ENCODE measurements around the gene TM7SF3. TPM values are rescaled to one million over a fixed set of nuclear protein-coding genes. Genes with fewer than 3 reads are reported as not detected.

The TM7SF3 gene
- total RNA-seq, 1 donor from 2014 or later = 80.0 TPM

GRCh38 chr12:27060740-27061139 is 46.6 kb upstream of the TM7SF3 start:
- H3K36me3 ChIP-seq = no peaks in the 10 kb centered on the region
- TF ChIP-seq EZH2phosphoT487 (IDR thresholded peaks at IDR 0.05) (no peak), EZH2 (IDR thresholded peaks at IDR 0.05) (no peak), CTCF (IDR thresholded peaks at IDR 0.05) (no peak)
- H3K79me2 ChIP-seq (ENCODE audit: low read depth) = no peaks in the 10 kb centered on the region
- no peak overlapping the region for H2AFZ ChIP-seq (replicated peaks)
- H3K9ac ChIP-seq = no peak overlapping the region
- no peaks in the 10 kb centered on the region for H3K4me1 ChIP-seq
- Mint-ChIP-seq H3K4me1 (no peaks in the 10 kb centered on the region), H3K9me3 (no peaks in the 10 kb centered on the region), H3K36me3 (no peaks in the 10 kb centered on the region), H3K4me3 (no peak overlapping the region), H3K27ac (no peak overlapping the region), H3K27me3 (ENCODE audit: insufficient read depth, low read depth) (no peaks in the 10 kb centered on the region)
- H3K9me3 ChIP-seq (ENCODE audit: low read depth) = no peaks in the 10 kb centered on the region
- H3K27me3 ChIP-seq = no peaks in the 10 kb centered on the region
- no peaks in the 10 kb centered on the region for H3F3A ChIP-seq (ENCODE audit: low read depth)
- no peak for DNase-seq (ENCODE audit: low spot score)
- no peak overlapping the region for H3K4me3 ChIP-seq
- no peak overlapping the region for H3K27ac ChIP-seq
- no peak overlapping the region for H3K4me2 ChIP-seq
- H4K20me1 ChIP-seq (ENCODE audit: low read depth) = no peaks in the 10 kb centered on the region

- Histone ChIP-seq H3K9me3 (ENCODE audit: low read depth) (no peaks in the 10 kb centered on the region), H3K4me1 (no peaks in the 10 kb centered on the region), H3K27ac (no peak overlapping the region), H3K36me3 (no peaks in the 10 kb centered on the region), H3K9ac (no peak overlapping the region), H3K27me3 (no peaks in the 10 kb centered on the region), H2AFZ (replicated peaks) (no peak overlapping the region), H3K79me2 (ENCODE audit: low read depth) (no peaks in the 10 kb centered on the region), H3K4me3 (no peak overlapping the region), H4K20me1 (ENCODE audit: low read depth) (no peaks in the 10 kb centered on the region), H3K4me2 (no peak overlapping the region), H3F3A (ENCODE audit: low read depth) (no peaks in the 10 kb centered on the region)
- Mint-ChIP-seq H3K9me3 (no peaks in the 10 kb centered on the region), H3K4me1 (no peaks in the 10 kb centered on the region), H3K36me3 (no peaks in the 10 kb centered on the region), H3K27me3 (ENCODE audit: insufficient read depth, low read depth) (no peaks in the 10 kb centered on the region), H3K27ac (no peak overlapping the region), H3K4me3 (no peak overlapping the region)
- TF ChIP-seq CTCF (IDR thresholded peaks at IDR 0.05) (no peak), EZH2phosphoT487 (IDR thresholded peaks at IDR 0.05) (no peak), EZH2 (IDR thresholded peaks at IDR 0.05) (no peak)
- DNase-seq (ENCODE audit: low spot score) = no peak
Measured at GRCh38 chr12:27057543-27057942, 43.4 kb upstream of the TM7SF3 start.

- Mint-ChIP-seq H3K27ac (no peak overlapping the region), H3K27me3 (ENCODE audit: insufficient read depth, low read depth) (no peaks in the 10 kb centered on the region), H3K36me3 (no peaks in the 10 kb centered on the region), H3K4me3 (no peak overlapping the region), H3K4me1 (no peaks in the 10 kb centered on the region), H3K9me3 (no peaks in the 10 kb centered on the region)
- no peak overlapping the region for H3K4me2 ChIP-seq
- DNase-seq (ENCODE audit: low spot score) = no peak
- no peak for TF ChIP-seq EZH2phosphoT487 (IDR thresholded peaks at IDR 0.05)
- no peak for TF ChIP-seq CTCF (IDR thresholded peaks at IDR 0.05)
- TF ChIP-seq EZH2 (IDR thresholded peaks at IDR 0.05) = no peak
- no peak overlapping the region for H3K9ac ChIP-seq
- no peak overlapping the region for H2AFZ ChIP-seq (replicated peaks)
- H3K27me3 ChIP-seq = no peaks in the 10 kb centered on the region
- H3K4me3 ChIP-seq = no peak overlapping the region
- no peak overlapping the region for H3K27ac ChIP-seq
- H3K79me2 ChIP-seq (ENCODE audit: low read depth) = no peaks in the 10 kb centered on the region
- H3K9me3 ChIP-seq (ENCODE audit: low read depth) = no peaks in the 10 kb centered on the region
- no peaks in the 10 kb centered on the region for H4K20me1 ChIP-seq (ENCODE audit: low read depth)
- no peaks in the 10 kb centered on the region for H3K36me3 ChIP-seq
- no peaks in the 10 kb centered on the region for H3F3A ChIP-seq (ENCODE audit: low read depth)
- no peaks in the 10 kb centered on the region for H3K4me1 ChIP-seq
Measured at GRCh38 chr12:27055966-27056365, 41.8 kb upstream of the TM7SF3 start.
